Left lung (tissue), 10 donors: ENCODE data around the gene HSPA4L. TPM values are rescaled to one million over a fixed set of nuclear protein-coding genes. Genes with fewer than 3 reads are reported as not detected.

Experiments used
- ATAC-seq: fragments of 200-7000 bp; cut with Tn5 transposase; one replicate; pipeline ENCODE4 v1.9.1; 2020; ENCODE audit warnings: moderate library complexity
- DNase-seq, 4 donors: peaks; one replicate each; pipeline ENCODE4 v3.0.0-alpha.2; 2013 to 2020
- H3K27ac ChIP-seq, 2 donors: fragments of 200-600 bp; sonication (generic) in 1 of 2; one replicate each; pipeline versions ENCODE4 v1.5.0 to v1.8.0; 2020 to 2021
- H3K27me3 ChIP-seq, 2 donors: fragments of 200-600 bp; sonication (generic) in 1 of 2; one replicate each; pipeline versions ENCODE4 v1.5.0 to v1.8.0; 2020 to 2021
- H3K36me3 ChIP-seq, 2 donors: fragments of 200-600 bp; sonication (generic) in 1 of 2; one replicate each; pipeline versions ENCODE4 v1.5.0 to v1.8.0; 2020 to 2021
- H3K4me1 ChIP-seq, 2 donors: fragments of 200-600 bp; one replicate each; pipeline ENCODE4 v1.8.0; 2021
- H3K4me3 ChIP-seq, 2 donors: fragments of 200-600 bp; sonication (generic) in 1 of 2; one replicate each; pipeline versions ENCODE4 v1.5.0 to v1.8.0; 2020 to 2021; ENCODE audit warnings: mild to moderate bottlenecking in 1 of 2
- H3K9me3 ChIP-seq, 2 donors: fragments of 200-600 bp; sonication (generic) in 1 of 2; one replicate each; pipeline versions ENCODE4 v1.5.0 to v1.8.0; 2020 to 2021
- intact Hi-C, 2 donors: fragments of 100-400 bp; cut with DNase I; formaldehyde crosslinking; loops; one replicate each; pipeline versions ENCODE4 v1.11.2 to v1.14.2; 2022
- polyA plus RNA-seq, 6 donors: library from polyadenylated mRNA; unstranded; fragments of 120-200 nt; gene quantifications; one replicate each; pipeline ENCODE4 v1.2.1, GENCODE V29; 2013; ENCODE audit not compliant: insufficient read length in 6 of 6
- total RNA-seq, 2 donors: library from RNA; stranded (reverse); fragmentation: NEBNext Ultra II Directional; extraction: Animal tissue kit (Norgen Biotek cat#: 25700); gene quantifications; one replicate each; pipeline ENCODE4 v1.2.1, GENCODE V29; 2021
- TF ChIP-seq, protein P1 (sequence below), 2 donors: fragments of 200-600 bp; sonication (generic) in 1 of 2; IDR thresholded peaks; one replicate each; pipeline versions ENCODE4 v1.5.0 to v1.8.0; 2021; ENCODE audit warnings: antibody characterized with exemption in 2 of 2
- donor health status: DM: no; HTN: yes; CAD: no.
- donor health status: DM: no; HTN: no; CAD: no.

The HSPA4L gene
- total and polyA plus RNA-seq, 8 donors: 6.1 to 201 (median 8.0) TPM

DNA sequence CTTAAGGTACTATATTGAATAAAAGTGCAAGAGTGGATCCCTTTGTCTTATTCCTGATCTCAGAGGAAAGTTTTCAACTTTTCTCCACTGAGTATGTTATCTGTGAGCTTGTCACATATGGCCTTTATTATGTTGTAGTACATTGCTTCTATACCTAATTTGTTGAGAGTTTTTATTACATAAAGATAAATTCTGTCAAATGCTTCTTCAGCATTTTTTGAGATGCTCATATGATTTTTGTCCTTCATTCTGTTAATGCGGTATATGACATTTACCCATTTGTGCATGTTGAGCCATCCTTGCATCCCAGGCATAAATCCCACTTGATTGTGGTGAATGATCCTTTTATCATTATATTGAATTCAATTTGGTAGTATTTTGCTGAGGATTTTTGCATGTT, 40.9 kb upstream of the HSPA4L start:
- intact Hi-C loops: no loop called here
- H3K27ac ChIP-seq: no peak overlapping the region
- no peaks in the 10 kb centered on the region for H3K4me1 ChIP-seq
- no peaks in the 10 kb centered on the region for H3K27me3 ChIP-seq
- no peaks in the 10 kb centered on the region for H3K36me3 ChIP-seq
- no peak for ATAC-seq
- TF ChIP-seq, protein P1, sequence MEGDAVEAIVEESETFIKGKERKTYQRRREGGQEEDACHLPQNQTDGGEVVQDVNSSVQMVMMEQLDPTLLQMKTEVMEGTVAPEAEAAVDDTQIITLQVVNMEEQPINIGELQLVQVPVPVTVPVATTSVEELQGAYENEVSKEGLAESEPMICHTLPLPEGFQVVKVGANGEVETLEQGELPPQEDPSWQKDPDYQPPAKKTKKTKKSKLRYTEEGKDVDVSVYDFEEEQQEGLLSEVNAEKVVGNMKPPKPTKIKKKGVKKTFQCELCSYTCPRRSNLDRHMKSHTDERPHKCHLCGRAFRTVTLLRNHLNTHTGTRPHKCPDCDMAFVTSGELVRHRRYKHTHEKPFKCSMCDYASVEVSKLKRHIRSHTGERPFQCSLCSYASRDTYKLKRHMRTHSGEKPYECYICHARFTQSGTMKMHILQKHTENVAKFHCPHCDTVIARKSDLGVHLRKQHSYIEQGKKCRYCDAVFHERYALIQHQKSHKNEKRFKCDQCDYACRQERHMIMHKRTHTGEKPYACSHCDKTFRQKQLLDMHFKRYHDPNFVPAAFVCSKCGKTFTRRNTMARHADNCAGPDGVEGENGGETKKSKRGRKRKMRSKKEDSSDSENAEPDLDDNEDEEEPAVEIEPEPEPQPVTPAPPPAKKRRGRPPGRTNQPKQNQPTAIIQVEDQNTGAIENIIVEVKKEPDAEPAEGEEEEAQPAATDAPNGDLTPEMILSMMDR (IDR thresholded peaks at IDR 0.05): no peak
- no peak for DNase-seq
- H3K4me3 ChIP-seq: no peak overlapping the region
- peaks cover 0 to 6% of the 10 kb centered on the region in 2 donors for H3K9me3 ChIP-seq

DNA sequence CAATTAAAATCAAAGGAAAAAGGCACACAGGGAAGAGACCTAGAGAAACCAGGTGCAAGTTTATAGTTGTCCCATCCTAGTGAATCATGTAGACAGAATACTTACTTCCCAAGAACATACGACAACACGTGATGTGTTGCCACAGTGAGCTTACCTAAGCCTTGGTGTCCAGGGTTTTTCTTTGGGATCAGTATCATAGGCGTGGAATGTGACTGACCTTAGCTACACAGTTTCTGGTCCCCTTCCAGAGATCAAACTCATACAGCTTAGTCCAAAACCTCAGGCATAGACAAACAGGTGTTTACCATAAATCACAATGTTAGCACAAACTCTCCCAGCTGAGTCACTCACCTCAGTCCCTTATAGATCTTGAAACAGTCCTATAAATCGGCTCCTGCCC, 34.2 kb upstream of the HSPA4L start:
- ATAC-seq: no peak
- Histone ChIP-seq H3K27ac (no peak overlapping the region), H3K36me3 (no peaks in the 10 kb centered on the region), H3K9me3 (peaks cover 0 to 26% of the 10 kb centered on the region in 2 donors), H3K27me3 (no peaks in the 10 kb centered on the region), H3K4me3 (no peak overlapping the region), H3K4me1 (no peaks in the 10 kb centered on the region)
- intact Hi-C loops: no loop called here
- DNase-seq: no peak
- TF ChIP-seq, protein P1 (IDR thresholded peaks at IDR 0.05): no peak

GRCh38 chr4:127748957-127749356, 33.2 kb upstream of the HSPA4L start:
- intact Hi-C loops: no loop called here
- no peaks in the 10 kb centered on the region for H3K4me1 ChIP-seq
- H3K27me3 ChIP-seq: no peaks in the 10 kb centered on the region
- DNase-seq: no peak
- TF ChIP-seq, protein P1 (IDR thresholded peaks at IDR 0.05): no peak
- no peak overlapping the region for H3K4me3 ChIP-seq
- H3K36me3 ChIP-seq: no peaks in the 10 kb centered on the region
- peaks cover 0 to 26% of the 10 kb centered on the region in 2 donors for H3K9me3 ChIP-seq
- ATAC-seq: no peak
- H3K27ac ChIP-seq: no peak overlapping the region

GRCh38 chr4:127756906-127757305, 25.2 kb upstream of the HSPA4L start:
- ATAC-seq (no peak), DNase-seq (no peak)
- Histone ChIP-seq H3K36me3 (no peaks in the 10 kb centered on the region), H3K27ac (no peak overlapping the region), H3K27me3 (no peaks in the 10 kb centered on the region), H3K9me3 (peaks cover 0 to 7% of the 10 kb centered on the region in 2 donors), H3K4me3 (no peak overlapping the region), H3K4me1 (no peaks in the 10 kb centered on the region)
- intact Hi-C loops: no loop called here
- TF ChIP-seq, protein P1 (IDR thresholded peaks at IDR 0.05): no peak

DNA sequence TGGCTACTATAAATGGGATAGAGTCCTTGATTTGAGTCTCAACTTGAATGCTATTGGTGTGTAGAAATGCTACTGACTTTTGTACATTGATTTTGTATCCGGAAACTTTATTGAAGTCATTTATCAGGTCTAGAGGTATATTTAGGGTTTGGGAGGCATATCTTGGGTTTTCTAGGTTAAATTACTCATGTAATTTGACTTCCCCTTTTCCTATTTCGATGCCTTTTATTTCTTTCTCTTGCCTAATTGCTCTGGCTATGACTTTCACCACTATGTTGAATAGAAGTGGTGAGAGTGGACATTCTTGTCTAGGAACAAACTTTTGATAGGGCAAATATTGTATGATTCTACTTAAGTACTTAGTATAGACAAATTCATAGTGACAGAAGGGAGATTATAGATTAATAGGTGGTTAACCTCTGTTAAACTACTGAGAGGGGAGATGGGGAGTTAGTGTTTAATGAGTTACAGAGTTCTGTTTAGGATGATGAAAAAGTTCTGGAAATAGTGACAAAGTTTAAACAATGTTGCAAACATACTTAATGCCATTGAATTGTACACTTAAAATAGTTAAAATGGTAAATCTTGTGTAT, 22.8 kb upstream of the HSPA4L start:
- no peak overlapping the region for H3K4me3 ChIP-seq
- no peak for ATAC-seq
- no peaks in the 10 kb centered on the region for H3K27me3 ChIP-seq
- no peak overlapping the region for H3K27ac ChIP-seq
- DNase-seq: no peak
- TF ChIP-seq, protein P1 (IDR thresholded peaks at IDR 0.05): no peak
- no peaks in the 10 kb centered on the region for H3K4me1 ChIP-seq
- intact Hi-C loops: no loop called here
- peaks cover 0 to 7% of the 10 kb centered on the region in 2 donors for H3K9me3 ChIP-seq
- H3K36me3 ChIP-seq: no peaks in the 10 kb centered on the region
